GDM1 (cell line): ENCODE data around the gene ATP8A2.
"Not testable (repeated sequence)": the region's sequence is repeated elsewhere in the genome, so short reads cannot be mapped to it uniquely, and the experiment has no call there.

Source experiments
- DNase-seq: peaks from one replicate; lab custom pipeline; 2025; lab: John Stamatoyannopoulos, UW

The ATP8A2 gene

DNA sequence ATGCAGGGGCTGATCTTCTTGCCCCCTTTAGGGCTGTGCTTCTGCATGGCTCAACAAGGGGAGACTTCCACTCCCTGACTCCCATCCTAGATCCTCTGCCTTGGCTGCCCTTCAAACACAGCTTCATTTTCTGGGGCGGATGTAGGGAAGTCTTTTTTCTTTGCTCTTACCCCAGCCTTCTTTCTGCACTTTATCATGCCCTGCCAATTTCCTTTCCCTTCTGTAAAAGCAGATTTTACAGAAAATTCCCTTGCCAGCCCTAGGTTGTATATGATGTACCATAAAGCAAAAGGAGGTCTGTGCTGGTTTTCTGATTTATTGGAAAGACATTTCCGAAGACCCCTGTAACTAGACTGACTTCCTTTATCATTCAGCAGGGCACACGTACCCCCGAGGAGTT is 396.6 kb downstream of the ATP8A2 start:
- no peak for DNase-seq

DNA sequence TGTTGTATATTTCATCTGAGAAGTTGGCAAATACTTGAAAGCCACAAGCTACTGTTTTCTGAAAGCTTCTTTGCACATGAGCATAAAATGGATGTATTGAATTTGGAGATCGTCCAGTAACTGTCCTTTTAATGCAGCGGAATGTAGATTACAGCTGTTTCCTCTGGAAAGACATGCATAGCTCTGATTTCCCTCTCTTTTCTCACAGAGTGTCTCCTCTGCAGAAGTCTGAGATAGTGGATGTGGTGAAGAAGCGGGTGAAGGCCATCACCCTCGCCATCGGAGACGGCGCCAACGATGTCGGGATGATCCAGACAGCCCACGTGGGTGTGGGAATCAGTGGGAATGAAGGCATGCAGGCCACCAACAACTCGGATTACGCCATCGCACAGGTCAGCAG is 397.1 kb downstream of the ATP8A2 start:
- DNase-seq: no peak

DNA sequence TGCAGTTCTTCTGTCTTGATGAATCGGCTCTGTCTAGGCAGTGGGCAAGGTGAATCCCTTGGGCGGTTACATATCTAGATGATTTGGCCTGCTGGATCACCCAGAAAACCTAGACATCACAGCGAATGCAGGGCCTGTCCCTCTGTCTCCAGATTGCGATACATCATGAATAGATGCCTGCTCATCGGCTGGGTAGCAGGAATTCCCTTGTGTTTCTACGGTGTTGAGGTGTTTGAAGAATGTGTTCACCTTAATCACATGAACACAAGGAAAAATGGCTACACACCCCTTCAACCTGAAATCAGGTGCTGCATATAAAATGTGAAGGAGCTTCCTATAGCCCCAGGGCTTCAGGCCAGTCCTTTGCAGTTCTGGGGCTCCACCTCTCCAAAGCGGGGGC is 398.8 kb downstream of the ATP8A2 start:
- DNase-seq: no peak

DNA sequence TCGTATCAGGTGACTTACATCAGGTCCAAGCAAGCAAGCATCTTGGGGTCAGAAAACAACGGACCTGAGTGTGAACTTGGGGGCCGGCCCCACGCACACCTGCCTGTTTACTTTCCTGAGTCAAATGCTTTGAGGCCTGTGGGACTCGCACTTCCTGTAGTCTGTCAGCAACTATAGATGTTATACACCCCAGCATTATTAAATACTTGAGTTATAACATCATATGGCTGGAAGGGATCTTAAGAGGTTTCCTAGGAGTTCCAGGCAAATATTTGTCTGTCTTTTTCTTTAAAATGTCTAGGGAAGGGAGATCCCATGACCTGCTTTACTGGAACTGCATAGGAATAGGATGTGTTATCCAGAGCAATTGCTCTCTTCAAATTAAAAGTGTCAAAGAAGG is 399.4 kb downstream of the ATP8A2 start:
- no peak for DNase-seq

DNA sequence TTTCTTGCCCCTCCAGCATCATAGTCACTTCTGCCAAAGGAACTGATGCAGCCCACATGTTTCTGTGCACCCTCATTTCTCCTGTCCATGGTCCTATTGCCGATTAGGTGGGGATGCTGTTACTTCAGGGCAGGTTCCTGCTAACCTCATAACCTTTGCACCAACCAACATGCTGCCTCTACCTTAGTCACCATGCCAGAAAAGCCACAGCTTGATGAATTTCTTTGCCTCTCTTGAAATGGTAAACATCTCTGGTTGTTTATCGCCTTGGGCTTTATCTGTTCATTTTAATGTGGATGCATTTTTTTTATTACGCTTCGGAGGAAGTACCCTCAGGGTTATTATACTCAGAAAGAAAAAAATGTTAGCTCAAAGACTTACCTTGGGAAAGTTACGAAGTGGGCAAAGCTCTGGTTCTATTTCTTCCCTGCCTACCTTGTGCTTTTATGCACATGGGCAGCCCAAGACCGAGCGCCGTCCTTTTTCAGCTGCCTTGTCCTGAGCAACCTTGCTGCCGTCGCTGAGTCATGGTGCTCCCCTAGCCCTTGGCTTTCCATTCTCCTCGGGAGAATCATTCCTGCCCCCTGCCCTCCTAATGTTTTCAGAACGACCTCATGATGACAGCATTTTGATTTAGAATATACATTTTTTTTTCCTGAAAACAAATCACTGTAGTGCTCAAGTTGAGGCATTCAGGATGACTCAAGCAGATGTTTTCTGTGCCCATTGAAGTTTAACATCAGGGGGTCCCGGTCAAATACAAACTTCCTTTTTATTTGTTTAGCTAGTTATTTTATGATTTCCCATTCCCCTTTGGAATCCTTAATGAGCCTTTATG is 400.1 kb downstream of the ATP8A2 start:
- no peak for DNase-seq

DNA sequence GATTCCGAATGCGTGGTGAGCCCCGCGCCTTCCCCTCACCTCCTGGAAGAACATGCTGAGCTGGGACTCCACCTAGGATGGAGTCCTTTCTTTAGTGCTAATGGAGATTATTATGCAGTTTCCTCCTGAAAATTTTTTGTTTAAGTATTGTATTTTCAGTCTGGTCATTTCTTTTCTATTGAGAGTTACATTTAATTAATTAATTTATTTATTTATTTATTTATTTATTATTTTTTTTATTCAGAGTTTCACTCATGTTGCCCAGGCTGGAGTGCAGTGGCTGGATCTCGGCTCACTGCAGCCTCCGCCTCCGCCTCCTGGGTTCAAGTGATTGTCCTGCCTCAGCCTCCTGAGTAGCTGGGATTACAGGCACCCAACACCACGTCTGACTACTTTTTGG is 400.8 kb downstream of the ATP8A2 start:
- DNase-seq: not testable (repeated sequence)

DNA sequence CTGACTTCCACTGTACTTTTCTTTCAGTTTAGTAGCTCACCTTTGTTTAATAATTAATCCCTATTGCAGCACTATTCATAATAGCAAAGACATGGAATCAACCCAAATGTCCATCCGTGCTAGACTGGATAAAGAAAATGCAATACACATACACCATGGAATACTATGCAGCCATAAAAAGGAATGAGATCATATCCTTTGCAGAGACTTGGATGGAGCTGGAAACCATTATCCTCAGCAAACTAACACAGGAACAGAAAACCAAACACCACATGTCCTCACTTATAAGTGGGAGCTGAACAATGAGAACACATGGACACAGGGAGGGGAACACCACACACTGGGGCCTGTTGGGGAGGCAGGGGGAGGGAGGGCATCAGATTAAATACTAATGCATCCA is 402.3 kb downstream of the ATP8A2 start:
- DNase-seq: not testable (repeated sequence)

DNA sequence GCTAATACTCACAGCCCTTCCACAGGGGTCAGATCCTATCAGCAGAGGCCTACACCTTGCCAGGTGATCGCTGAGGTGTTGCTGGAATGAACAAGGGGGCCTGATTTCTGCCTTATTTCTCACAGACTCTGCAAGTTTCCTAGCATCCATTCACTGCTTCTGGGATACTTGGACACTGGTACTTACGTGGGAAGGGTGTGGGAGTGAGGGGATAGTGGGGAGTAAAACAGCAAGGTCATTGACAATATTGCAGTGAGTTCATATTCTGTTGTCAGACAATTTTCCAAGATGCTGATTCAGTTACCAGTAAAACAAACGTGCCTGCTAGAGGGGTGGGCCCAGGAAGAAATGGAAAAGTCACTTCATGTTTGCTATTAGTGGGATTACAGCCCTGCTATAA is 403.5 kb downstream of the ATP8A2 start:
- DNase-seq: no peak

DNA sequence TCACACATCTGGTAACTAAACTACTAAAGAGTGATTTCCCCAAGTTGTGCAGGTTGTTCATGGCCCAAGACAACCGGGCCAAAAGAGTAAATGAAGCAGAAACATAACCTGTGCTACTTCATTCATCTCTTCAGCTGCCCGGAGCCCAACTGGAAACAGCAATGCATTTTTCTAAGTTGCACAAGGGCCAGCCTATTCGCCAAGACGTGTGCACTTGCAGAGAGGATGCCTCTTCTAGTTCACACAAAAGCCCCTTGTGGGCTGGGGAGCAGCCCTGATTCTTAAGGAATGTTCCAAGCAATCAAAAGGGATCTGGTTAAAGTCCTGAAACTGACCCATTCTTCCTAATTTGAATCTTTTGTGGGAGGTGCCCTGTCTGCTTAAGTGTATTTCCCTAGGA is 404.2 kb downstream of the ATP8A2 start:
- no peak for DNase-seq

DNA sequence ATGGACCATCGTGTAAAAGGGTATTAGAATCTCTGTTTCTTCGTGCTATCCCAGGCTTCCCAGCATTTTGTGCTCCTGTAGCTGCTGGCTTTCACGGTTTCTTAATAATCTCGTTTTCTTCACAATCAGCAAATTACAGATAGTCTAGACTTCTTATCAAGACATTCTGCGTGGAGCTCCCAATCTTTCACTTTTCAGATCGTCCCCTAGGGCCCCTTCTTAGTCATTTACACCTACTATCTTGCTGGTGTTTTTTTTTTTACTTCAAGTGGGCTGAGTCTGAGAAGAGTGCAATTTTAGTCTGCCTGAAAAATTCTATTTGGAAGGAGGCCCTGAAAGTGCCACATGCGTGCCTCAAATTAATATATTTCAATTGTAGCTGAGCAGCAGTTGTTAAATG is 404.9 kb downstream of the ATP8A2 start:
- DNase-seq: no peak

DNA sequence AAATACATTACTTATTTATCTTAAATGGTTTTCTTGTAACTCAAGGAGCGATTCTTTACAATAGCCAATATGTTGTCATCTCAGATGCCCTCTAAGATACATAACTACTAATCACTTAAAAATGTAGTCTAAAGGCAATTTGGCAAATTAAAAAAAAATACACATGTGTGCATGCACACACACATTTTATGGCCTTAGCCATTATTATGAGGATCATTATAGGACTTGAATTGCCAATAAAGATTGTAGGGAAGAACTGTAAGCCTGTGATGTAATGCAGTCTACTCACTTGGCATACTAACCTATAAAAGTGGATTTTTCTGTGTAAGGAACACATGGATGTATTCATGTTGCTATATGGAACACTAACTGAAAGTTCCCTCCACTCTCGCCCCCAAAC is 405.7 kb downstream of the ATP8A2 start:
- no peak for DNase-seq

DNA sequence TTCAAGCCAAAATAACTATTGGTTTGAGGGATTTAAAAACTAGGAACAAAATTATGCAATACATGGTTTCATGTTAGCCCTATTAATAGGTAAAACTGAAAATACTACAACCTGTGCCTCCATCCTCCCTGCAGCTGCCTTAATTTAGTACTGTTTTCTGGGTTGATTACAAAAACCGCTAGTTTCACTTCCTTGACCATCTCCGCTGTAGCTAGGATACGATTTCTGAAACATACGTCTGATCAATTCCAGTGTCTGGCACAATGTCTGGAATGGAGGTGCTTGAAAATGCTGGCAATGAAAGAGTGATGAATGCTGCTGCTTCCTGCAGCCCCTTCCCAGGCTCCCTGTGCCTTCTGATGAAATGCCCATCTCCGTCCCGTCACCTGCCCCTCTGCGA is 406.6 kb downstream of the ATP8A2 start:
- no peak for DNase-seq

DNA sequence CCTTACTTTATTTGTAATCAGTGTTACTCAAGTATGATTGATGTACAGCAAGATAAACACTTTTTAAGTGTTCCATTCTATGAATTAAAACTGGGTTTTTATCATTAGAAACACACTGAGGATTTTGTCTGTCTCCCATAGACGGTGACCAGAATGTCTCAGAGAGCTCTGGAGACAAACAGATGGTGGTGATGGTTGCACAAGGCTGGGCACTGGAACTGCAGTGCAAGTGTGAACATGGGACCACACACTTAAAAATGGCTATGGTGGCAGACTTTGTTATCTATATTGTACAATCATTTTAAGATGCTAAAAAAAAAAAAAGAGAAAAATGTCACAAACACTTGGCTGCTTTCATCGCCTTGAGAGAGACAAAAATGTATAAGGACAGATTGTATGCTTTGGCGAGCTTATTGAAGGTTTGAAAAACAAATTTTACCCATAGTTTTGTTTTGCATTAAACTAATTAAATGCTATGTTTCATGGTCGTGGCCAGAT is 407.1 kb downstream of the ATP8A2 start:
- DNase-seq: no peak

DNA sequence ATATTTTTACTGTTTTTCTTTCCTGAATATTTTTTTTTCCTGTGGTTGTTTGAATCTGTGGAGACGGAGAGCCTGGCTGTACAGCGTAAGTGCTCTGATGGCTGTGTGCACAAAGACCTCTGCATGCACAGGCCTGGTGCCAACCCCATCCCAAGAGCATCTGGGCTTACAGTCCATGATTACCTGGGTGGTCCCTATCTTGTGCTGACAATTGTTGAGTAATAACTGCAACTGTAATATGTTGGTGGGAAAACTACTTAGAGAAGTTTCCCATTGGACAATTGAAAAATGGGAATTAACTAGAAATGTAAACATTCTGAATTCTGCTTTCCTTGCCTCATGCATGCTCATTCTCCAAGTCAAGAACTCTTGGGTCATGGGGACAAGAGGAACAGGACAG is 411.3 kb downstream of the ATP8A2 start:
- DNase-seq: no peak

DNA sequence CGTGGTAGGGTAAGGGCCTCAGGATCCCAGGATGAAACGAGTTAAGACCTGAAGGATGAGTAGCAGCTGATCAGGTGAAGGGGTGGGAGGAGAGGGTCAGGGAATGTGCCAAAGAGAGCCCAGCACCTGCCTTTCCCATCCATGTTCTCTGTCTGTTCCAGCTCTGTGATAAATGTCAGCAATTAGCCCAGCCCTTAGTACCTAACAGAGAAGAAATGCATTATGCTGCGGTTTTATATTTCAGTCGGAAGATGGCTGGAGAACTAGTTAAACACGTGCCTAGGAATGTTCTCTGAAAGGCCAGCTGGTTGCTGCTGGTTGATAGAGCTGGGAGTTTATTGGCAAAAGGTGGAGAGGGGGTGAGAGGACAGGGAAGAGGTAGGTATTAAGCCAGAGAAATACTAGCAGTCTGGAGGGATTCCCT is 411.8 kb downstream of the ATP8A2 start:
- no peak for DNase-seq

DNA sequence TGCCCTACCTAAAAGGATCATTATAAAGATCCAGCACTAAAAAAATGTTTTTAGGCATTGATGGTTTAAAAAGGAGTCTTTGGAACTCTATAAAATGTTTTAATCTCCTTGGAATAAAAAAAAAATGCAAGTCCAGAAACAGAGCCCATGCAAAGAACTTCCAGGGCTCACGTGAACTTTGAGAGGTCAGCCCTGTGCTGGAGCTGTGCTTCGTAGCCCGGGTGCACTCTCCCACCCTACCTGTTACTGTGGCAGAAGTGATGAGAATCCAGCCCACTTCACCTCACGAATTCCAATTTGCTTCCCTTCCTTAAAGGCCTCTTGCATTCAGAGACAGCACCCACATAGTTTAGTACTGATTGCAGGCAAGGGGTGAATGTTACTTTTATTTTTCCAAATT is 412.3 kb downstream of the ATP8A2 start:
- DNase-seq: no peak

DNA sequence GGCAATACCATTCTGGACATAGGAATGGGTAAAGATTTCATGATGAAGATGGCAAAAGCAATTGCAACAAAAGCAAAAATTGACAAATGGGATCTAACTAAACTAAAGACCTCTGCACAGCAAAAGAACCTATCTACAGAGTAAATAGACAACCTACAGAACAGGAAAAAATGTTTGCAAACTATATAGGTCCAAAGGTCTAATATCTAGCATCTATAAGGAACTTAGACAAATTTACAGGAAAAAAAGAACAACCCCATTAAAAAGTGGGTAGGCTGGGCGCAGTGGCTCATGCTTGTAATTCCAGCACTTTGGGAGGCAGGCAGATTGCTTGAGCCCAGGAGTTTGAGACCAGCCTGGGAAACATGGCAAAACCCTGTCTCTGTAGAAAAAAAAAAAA is 418.4 kb downstream of the ATP8A2 start:
- DNase-seq: not testable (repeated sequence)

DNA sequence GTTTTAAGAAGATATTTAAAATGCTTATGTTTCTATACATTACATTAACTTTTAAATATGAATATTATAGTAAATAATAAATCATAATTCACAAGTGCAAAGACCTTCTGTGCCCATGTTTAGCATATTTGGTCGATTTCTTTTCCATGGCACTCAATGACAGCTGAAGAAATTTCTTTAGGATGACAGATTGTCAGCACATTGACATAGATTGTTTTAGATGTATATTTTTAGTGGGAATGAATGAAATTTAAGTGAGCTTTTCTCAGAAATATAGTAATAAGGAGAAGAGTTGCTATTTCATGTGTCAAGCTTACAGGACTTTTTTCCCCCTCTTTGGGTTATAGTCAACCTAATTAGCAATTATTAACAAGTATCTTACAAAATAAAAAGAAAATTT is 423.5 kb downstream of the ATP8A2 start:
- no peak for DNase-seq

DNA sequence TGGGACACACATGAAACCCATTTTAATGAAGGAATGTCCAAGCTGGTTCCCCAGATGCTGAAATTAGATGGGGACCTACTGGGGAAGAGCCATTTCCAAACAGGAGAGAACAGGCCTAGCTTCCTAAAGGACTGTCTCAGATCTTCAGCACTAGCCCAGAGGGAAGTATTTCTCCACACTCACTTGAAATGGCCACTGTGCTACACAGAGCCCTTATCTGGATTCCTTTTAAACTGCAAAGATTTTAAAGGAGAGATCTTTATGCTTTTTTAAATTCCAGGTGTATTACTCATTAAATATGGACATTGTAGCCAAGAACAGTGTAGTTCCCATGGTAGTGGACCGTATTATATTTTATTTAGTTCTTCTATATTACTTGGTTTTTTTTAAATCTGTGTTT is 424.7 kb downstream of the ATP8A2 start:
- DNase-seq: no peak

DNA sequence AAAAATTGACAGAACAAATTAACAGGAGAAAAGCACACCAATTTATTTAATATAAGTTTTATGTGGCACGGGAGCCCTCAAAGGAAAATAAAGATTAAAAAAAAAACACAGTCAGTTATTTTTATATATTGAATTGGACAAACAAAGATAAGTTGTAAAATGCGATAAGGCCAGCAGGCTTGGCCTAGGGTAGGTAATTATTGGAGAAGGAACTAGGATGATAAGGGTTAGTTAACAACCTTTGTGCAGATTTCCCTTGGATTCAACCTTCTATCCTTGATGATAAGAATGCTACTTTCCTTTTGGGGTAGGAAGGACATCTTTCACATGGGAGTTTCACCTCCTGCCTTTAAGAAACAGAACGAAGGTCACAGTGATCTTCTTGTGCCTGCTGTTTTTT is 427.2 kb downstream of the ATP8A2 start:
- no peak for DNase-seq

DNA sequence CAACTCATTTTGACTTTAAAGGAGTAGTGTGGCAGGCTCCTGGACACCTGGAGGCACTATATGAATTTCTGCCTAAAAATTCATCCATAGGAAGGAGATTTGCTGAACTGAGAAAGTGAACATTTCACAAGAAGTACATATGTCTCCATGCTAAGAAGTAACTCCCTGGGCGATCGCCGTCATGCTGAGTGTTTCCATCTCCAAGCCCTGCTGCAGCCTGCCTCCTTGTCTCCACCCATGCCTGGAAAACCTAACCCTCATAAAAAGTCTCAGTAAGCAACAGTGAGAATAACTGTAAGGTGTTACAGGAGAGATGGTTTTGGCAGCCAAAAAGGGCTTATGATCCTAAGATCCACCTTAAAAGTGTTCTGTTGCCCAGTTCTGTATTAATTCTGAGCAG is 428.7 kb downstream of the ATP8A2 start:
- no peak for DNase-seq

DNA sequence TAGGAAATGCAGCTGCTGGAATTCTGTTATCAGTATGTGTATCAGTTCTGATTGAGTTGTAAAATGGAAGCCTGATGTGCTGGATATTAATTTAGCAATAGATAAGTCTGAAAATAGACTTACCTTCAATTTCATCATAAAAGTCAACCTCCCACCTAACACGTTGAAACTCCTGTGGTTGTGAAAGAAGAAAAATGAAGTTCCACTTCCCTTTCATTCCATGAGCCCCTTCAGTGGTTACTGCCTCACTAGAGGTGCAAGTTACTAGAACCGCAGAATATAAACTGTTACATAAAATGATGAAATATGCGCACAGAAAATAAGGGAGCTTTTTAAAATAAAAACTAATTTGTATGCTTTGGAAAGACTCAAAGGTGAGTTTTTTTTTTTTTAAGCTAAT is 430.8 kb downstream of the ATP8A2 start:
- no peak for DNase-seq

DNA sequence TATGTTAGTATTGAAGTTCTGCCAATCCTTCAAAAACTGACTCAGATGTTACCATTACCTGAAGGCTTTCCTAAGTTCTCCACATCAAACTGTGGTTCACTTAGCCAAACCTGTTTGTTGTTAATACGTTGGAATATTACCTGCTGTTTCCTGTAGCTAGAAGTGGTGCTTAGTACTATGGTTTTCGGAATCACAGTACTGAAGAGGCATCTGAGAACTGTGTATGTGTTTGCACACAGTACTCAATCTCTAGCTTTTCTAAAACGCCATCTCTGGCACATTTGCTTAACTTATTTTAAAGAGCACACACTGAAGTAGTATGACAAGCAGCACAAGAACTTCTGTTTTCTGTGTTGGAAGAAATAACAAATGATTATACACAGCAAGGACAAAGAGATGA is 431.9 kb downstream of the ATP8A2 start:
- DNase-seq: no peak
